GM15510 (cell line): ENCODE data around the gene TEK.

ENCODE experiments used
- POLR2A ChIP-seq: IDR thresholded peaks from 3 replicates; pipeline ENCODE4 v1.6.1; 2011; ENCODE audit warnings: borderline replicate concordance; ENCODE audit not compliant: insufficient read length; ENCODE audit errors: extremely low read depth

Gene TEK

DNA sequence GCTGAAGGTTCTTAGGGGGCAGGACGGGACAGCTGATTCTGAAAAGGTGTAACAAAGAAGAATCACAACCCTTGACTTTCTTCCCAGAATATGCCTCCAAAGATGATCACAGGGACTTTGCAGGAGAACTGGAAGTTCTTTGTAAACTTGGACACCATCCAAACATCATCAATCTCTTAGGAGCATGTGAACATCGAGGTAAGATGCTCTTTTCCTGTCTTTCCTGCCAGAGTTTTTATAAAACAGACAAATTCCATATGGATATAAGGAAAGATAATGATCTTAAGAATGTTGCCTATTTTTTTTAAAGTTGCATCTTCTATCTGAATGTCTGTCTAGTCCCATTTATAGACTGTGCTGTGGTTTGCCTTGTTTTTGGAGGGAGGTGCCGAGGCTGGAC is 100.0 kb downstream of the TEK start:
- no peak for TF ChIP-seq POLR2A

GRCh38 chr9:27210588-27210987 is 101.6 kb downstream of the TEK start:
- no peak for TF ChIP-seq POLR2A

DNA sequence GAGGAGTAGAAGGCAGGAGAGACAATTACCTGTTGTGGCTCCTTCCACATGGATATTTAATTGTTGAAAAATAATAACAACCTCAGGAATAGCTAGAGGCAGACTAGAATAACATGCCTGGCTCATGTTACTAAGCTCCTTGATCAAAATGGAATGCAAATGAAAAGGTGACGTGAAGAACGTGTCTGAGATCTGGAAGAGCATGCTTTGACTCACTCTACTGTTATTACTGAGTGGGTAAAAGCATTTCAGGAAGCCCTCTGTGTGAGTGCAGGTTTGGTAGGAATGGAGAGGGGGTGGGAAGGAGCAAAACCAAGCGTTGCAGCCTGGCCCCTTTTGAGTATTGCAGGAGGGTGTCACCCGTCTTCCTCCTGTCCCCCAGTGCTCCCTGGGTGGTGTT is 103.2 kb downstream of the TEK start:
- no peak for TF ChIP-seq POLR2A

DNA sequence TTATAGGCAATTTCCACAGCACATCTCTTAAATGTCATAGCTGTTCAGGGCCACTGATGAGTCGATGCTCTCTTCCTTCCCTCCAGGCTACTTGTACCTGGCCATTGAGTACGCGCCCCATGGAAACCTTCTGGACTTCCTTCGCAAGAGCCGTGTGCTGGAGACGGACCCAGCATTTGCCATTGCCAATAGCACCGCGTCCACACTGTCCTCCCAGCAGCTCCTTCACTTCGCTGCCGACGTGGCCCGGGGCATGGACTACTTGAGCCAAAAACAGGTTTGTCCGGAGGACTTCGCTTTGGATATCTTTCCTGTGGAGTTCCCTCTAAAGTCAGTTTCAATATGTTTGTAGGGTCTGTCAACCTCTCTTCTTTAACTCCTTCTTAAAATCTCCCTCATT is 103.6 kb downstream of the TEK start:
- no peak for TF ChIP-seq POLR2A

DNA sequence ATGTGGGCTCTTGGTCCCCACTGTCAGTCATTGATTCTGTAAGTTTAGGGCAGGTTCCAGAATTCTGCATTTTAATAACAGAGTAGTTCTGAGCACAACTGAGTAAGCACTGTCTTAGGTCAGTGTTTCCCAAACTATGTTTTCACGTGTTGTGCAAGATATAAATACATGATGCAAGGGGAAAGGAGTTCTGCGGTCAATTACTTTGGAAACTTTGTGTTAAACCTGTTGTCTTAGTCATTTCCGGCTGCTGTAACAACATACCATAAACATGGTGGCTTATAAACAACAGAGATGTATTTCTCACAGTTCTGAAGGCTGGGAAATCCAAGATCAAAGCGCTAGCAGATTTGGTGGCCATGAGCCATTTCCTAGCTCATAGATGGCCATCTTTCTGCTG is 118.2 kb downstream of the TEK start:
- TF ChIP-seq POLR2A, result no peak

DNA sequence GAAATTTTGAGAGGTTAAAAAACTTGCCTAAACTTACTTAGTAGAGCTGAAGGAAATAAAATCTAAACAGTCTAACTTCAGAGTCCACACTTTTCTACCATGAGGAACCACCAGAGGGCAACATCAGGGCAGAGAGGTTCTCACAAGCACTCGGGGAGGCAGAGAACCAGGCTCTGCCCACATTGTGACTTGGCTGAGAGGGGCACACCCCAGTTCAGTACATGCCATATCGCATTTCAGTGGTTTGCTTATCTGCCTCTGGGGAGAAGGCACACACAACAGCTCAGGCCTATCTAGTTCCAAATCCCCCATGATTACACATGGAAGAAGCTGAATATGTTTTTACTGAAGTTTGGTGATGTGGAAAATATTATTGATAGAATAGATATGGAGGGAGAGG is 138.7 kb downstream of the TEK start:
- no peak for TF ChIP-seq POLR2A

DNA sequence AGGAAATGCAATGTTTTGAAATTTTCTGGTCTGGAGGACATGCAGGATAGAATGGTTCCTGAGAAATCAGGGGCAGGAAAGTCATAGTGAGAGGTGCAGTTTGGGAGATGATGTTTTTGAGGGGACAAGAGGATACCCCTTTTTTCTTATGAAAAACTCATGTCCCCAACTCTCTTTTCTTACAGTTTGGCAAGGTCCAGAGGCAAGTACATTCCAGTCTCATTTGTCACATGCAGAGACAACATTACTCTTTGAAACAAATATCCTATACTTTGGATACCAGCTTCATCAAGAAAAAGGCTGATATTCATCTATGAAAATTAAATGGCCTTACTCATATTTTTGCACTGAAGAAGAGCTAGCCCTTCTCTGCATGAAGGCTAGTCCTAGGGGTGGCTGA is 139.7 kb downstream of the TEK start:
- TF ChIP-seq POLR2A, result no peak

GRCh38 chr9:27258662-27259061 is 149.6 kb downstream of the TEK start:
- no peak for TF ChIP-seq POLR2A

- TF ChIP-seq POLR2A, result no peak
These were observed 151.9 kb downstream of the TEK start for GRCh38 chr9:27260789-27261516.

DNA sequence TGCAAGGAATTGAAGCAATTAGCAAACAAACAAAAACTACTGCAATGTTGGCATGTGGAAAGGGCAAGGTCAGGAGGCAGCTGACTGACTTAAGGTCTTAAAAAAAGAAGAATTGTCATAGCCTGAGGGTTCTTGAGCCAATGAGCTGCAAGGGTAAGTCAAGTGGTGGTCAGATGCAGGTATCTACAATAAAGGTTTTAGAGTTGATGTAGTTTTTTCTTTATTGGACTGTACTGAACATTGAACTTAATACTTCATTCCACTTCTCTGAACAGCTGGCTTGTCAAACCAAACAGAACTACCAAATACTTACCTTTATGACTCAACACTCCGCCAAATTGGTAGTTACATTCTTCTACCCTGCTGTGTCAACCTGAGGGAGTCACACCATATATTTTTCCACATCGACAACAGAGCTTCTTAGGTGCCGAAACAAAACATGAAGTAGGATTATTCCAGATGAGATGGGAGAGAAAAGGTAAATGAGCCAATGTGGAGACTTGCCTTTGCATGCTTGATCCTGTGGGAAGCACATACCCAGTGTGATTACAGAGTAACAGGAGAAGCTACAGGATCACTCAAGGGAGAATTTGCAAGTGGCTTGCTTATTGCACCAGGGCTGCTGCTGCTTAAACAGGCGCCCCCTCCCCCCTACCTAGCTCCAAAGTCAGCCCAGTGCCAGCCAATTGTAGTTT is 152.6 kb downstream of the TEK start:
- TF ChIP-seq POLR2A, result no peak

- TF ChIP-seq POLR2A, result no peak
These were observed 163.1 kb downstream of the TEK start for GRCh38 chr9:27272103-27272502.

DNA sequence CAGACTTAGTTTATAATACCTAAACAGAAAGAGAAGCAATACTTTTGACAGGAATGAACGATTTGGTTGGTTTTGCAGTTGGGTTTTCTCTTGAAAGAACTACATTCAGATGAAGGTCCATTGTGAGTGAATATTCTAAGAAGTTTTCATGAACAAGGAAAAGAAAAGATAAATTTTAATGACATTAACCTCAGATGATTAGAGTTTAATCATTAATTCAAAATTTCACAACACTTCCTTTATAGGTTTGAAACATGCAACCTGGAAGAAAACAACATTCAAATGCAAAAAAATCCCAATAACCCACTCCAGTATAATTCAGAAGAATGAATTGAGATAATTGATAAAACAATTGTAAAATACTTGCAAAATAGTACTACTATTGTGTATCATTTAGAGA is 164.2 kb downstream of the TEK start:
- TF ChIP-seq POLR2A, result no peak

GRCh38 chr9:27276193-27277030 is 167.4 kb downstream of the TEK start:
- TF ChIP-seq POLR2A, result no peak

GRCh38 chr9:27278374-27278773 is 169.3 kb downstream of the TEK start:
- no peak for TF ChIP-seq POLR2A

GRCh38 chr9:27279611-27280010 is 170.6 kb downstream of the TEK start:
- TF ChIP-seq POLR2A, result no peak
